Peyer's patch (tissue), 4 donors: ENCODE measurements around the gene TMCC3.

Source experiments
- POLR2A ChIP-seq, 2 donors: fragments of 450-650 bp; IDR thresholded peaks; one replicate each; pipeline ENCODE4 v1.5.1; 2017; ENCODE audit warnings: antibody characterized with exemption in 2 of 2, mild to moderate bottlenecking in 2 of 2, moderate library complexity in 2 of 2
- TF ChIP-seq, protein P1 (sequence below), 6 experiments: fragments of 450-650 bp in 4 of 6; fragments of 200-600 bp in 2 of 6; sonication (generic) in 1 of 6; IDR thresholded peaks; one replicate each; pipeline ENCODE4 v1.5.1; 2017 to 2019; ENCODE audit warnings: antibody characterized with exemption in 6 of 6, mild to moderate bottlenecking in 3 of 6, moderate library complexity in 1 of 6

DNA sequence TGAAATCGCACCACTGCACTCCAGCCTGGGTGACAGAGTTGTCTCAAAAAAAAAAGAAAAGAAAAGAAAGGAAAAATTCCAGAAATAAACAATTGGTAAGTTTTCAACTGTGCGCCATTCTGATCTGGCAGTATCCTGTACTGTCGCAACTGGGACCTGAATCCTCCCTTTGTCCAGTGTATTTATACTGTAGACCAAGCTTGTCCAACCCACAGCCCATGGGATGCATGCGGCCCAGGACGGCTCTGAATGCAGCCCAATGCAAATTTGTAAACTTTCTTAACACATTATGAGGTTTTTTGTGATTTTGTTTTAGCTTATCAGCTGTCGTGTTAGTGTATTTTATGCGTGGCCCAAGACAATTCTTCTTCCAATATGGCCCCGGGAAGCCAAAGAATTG lies 84.7 kb downstream of the TMCC3 start:
- TF ChIP-seq, protein P1, sequence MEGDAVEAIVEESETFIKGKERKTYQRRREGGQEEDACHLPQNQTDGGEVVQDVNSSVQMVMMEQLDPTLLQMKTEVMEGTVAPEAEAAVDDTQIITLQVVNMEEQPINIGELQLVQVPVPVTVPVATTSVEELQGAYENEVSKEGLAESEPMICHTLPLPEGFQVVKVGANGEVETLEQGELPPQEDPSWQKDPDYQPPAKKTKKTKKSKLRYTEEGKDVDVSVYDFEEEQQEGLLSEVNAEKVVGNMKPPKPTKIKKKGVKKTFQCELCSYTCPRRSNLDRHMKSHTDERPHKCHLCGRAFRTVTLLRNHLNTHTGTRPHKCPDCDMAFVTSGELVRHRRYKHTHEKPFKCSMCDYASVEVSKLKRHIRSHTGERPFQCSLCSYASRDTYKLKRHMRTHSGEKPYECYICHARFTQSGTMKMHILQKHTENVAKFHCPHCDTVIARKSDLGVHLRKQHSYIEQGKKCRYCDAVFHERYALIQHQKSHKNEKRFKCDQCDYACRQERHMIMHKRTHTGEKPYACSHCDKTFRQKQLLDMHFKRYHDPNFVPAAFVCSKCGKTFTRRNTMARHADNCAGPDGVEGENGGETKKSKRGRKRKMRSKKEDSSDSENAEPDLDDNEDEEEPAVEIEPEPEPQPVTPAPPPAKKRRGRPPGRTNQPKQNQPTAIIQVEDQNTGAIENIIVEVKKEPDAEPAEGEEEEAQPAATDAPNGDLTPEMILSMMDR (IDR thresholded peaks at IDR 0.05): no peak
- TF ChIP-seq POLR2A (IDR thresholded peaks at IDR 0.05): no peak
